Breast epithelium (tissue), 3 donors: ENCODE results near the gene SDHAF1.

Experiments
- CTCF ChIP-seq, 3 donors: fragments of 450-650 bp; IDR thresholded peaks; one replicate each; pipeline ENCODE4 v1.5.1; 2016 to 2017; ENCODE audit warnings: antibody characterized with exemption in 3 of 3, mild to moderate bottlenecking in 3 of 3, moderate library complexity in 3 of 3
- POLR2A ChIP-seq: fragments of 450-650 bp; IDR thresholded peaks from one replicate; pipeline ENCODE4 v1.6.1; 2016; ENCODE audit warnings: antibody characterized with exemption, mild to moderate bottlenecking, moderate library complexity
- POLR2AphosphoS5 ChIP-seq, 3 donors: sonication (generic); formaldehyde crosslinking; IDR thresholded peaks; one replicate each; pipeline ENCODE4 v1.6.1; 2017; ENCODE audit warnings: antibody characterized with exemption in 3 of 3

GRCh38 chr19:35991731-35992450 is 3.1 kb upstream of the SDHAF1 start:
- TF ChIP-seq CTCF (IDR thresholded peaks at IDR 0.05) = no peak
- no peak for TF ChIP-seq POLR2A
- no peak for TF ChIP-seq POLR2AphosphoS5 (IDR thresholded peaks at IDR 0.05)
